Muscle of arm (tissue), 14 donors: Measurements from ENCODE around the gene SMYD2. TPM values are rescaled to one million over a fixed set of nuclear protein-coding genes. Genes with fewer than 3 reads are reported as not detected.

Experiments used
- DNase-seq: peaks from one replicate; pipeline ENCODE4 v3.0.0-alpha.2; 2013
- long read RNA-seq, 11 donors: transcript quantifications; one replicate each; lab custom pipeline, GENCODE V29; 2026
- polyA plus RNA-seq, 12 donors: library from polyadenylated mRNA; unstranded; fragments of 120-200 nt; gene quantifications; one replicate each; pipeline ENCODE4 v1.2.1, GENCODE V29; 2013; ENCODE audit not compliant: insufficient read length in 12 of 12

SMYD2 gene
- 100 to 1,000 TPM in 2 of 12 donors, 10 to 100 TPM in 9, not detected in 1; 64.3 to 124 (median 84.2) TPM for polyA plus RNA-seq
- long read RNA-seq, donor 1, partial matches to known transcripts, result 10 of 15 reads
- long read RNA-seq, donor 1, other reads (novel, unspliced or antisense), result 0 of 15 reads
- long read RNA-seq, donor 2, transcript SMYD2-201 (12 exons, 1,671 nt), result major isoform, 54 of 64 reads
- long read RNA-seq, donor 2, partial matches to known transcripts, result 6 of 64 reads
- long read RNA-seq, donor 2, other reads (novel, unspliced or antisense), result 0 of 64 reads
- long read RNA-seq, donor 3, full-length matches to known transcripts, result 19 of 19 reads
- long read RNA-seq, donor 3, partial matches to known transcripts, result 0 of 19 reads
- long read RNA-seq, donor 3, other reads (novel, unspliced or antisense), result 0 of 19 reads
- long read RNA-seq, donor 4, transcript SMYD2-201 (12 exons, 1,671 nt), result major isoform, 13 of 14 reads
- long read RNA-seq, donor 4, partial matches to known transcripts, result 0 of 14 reads
- long read RNA-seq, donor 4, other reads (novel, unspliced or antisense), result 0 of 14 reads
- long read RNA-seq, donor 5, transcript SMYD2-203 (11 exons, 1,618 nt), result minor isoform, 8 of 67 reads
- long read RNA-seq, donor 5, transcript SMYD2-201 (12 exons, 1,671 nt), result major isoform, 41 of 67 reads
- long read RNA-seq, donor 5, partial matches to known transcripts, result 18 of 67 reads
- long read RNA-seq, donor 5, other reads (novel, unspliced or antisense), result 0 of 67 reads
- long read RNA-seq, donor 6, transcript SMYD2-201 (12 exons, 1,671 nt), result major isoform, 11 of 17 reads
- long read RNA-seq, donor 6, partial matches to known transcripts, result 5 of 17 reads
- long read RNA-seq, donor 6, other reads (novel, unspliced or antisense), result 0 of 17 reads
- long read RNA-seq, donor 7, transcript SMYD2-201 (12 exons, 1,671 nt), result major isoform, 12 of 13 reads
- long read RNA-seq, donor 7, partial matches to known transcripts, result 0 of 13 reads
- long read RNA-seq, donor 7, other reads (novel, unspliced or antisense), result 0 of 13 reads
- long read RNA-seq, donor 8, transcript SMYD2-203 (11 exons, 1,618 nt), result minor isoform, 6 of 54 reads
- long read RNA-seq, donor 8, transcript SMYD2-201 (12 exons, 1,671 nt), result major isoform, 38 of 54 reads
- long read RNA-seq, donor 8, partial matches to known transcripts, result 10 of 54 reads
- long read RNA-seq, donor 8, other reads (novel, unspliced or antisense), result 0 of 54 reads
- long read RNA-seq, donor 9, transcript SMYD2-201 (12 exons, 1,671 nt), result major isoform, 7 of 8 reads
- long read RNA-seq, donor 9, partial matches to known transcripts, result 0 of 8 reads
- long read RNA-seq, donor 9, other reads (novel, unspliced or antisense), result 0 of 8 reads
- long read RNA-seq, donor 10, transcript SMYD2-201 (12 exons, 1,671 nt), result major isoform, 26 of 34 reads
- long read RNA-seq, donor 10, transcript SMYD2-203 (11 exons, 1,618 nt), result minor isoform, 8 of 34 reads
- long read RNA-seq, donor 10, partial matches to known transcripts, result 0 of 34 reads
- long read RNA-seq, donor 10, other reads (novel, unspliced or antisense), result 0 of 34 reads
- long read RNA-seq, donor 11, full-length matches to known transcripts, result 19 of 26 reads
- long read RNA-seq, donor 11, partial matches to known transcripts, result 7 of 26 reads
- long read RNA-seq, donor 11, other reads (novel, unspliced or antisense), result 0 of 26 reads

GRCh38 chr1:214281021-214281719 lies at the start of gene SMYD2:
TSS of gene SMYD2 (plus strand) at chr1:214281159. CDS start at chr1:214281255, 96 bp downstream.
- peak; percentile 61 for DNase-seq

- DNase-seq, result no peak
Observed at GRCh38 chr1:214233856-214234634, 46.9 kb upstream of the SMYD2 start.

GRCh38 chr1:214234635-214235025 lies 46.3 kb upstream of the SMYD2 start:
- DNase-seq, result no peak

- no peak for DNase-seq
Observed at GRCh38 chr1:214236477-214236876, 44.5 kb upstream of the SMYD2 start.

- no peak for DNase-seq
Observed at GRCh38 chr1:214241060-214241459, 39.9 kb upstream of the SMYD2 start.

GRCh38 chr1:214244252-214244651 lies 36.7 kb upstream of the SMYD2 start:
- no peak for DNase-seq

- no peak for DNase-seq
Observed at GRCh38 chr1:214244841-214245240, 36.1 kb upstream of the SMYD2 start.

GRCh38 chr1:214247501-214248041 lies 33.4 kb upstream of the SMYD2 start:
- no peak for DNase-seq

GRCh38 chr1:214248311-214249085 lies 32.5 kb upstream of the SMYD2 start:
- no peak for DNase-seq

GRCh38 chr1:214249651-214250050 lies 31.3 kb upstream of the SMYD2 start:
- DNase-seq, result no peak

GRCh38 chr1:214251354-214251753 lies 29.6 kb upstream of the SMYD2 start:
- no peak for DNase-seq

- no peak for DNase-seq
Observed at GRCh38 chr1:214255509-214255908, 25.4 kb upstream of the SMYD2 start.

GRCh38 chr1:214259353-214259977 lies 21.5 kb upstream of the SMYD2 start:
- no peak for DNase-seq

- no peak for DNase-seq
Observed at GRCh38 chr1:214260561-214261205, 20.3 kb upstream of the SMYD2 start.

GRCh38 chr1:214261206-214262123 lies 19.5 kb upstream of the SMYD2 start:
- peak; percentile 81 for DNase-seq

- no peak for DNase-seq
Observed at GRCh38 chr1:214264196-214264595, 16.8 kb upstream of the SMYD2 start.
